ENCODE results near the gene UPK3A. TPM values are rescaled to one million over a fixed set of nuclear protein-coding genes. Genes with fewer than 3 reads are reported as not detected.

The UPK3A gene
- total RNA-seq, 4 donors from 2014 or later, result 0.79 TPM; not detected in 3

DNA sequence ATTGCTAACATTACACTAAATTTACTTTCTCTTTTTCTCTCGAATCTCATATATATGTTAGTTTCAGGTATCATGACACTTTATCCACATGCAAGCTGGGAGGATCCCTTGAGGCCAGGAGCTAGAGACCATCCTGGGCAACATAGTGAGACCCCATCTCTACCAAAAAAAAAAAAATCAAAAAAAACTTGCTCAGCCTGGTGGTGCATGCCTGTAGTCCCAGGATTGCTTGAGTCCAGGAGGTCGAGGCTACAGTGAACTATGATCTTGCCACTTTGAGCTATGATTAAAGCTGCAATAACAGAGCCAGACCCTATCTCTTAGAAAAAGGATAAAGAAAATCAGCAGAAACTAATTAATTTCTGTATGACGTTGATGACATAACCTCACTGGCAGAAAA, 3.7 kb upstream of the UPK3A start:
- in situ Hi-C loops (cut with MboI; ENCODE audit: low pct_ligation_motif_present in 1 of 4, low pct_unique_long_range_greater_than_20kb in 1 of 4, low sequenced_read_pairs in 3 of 4) (no loop called here), intact Hi-C loops (cut with DNase I; ENCODE audit: low total_unique reads) (no loop called here)
- TF ChIP-seq POLR2A (IDR thresholded peaks at IDR 0.05), result no peak
- no peak for TF ChIP-seq EP300 (IDR thresholded peaks at IDR 0.05; ENCODE audit: low read depth)
- TF ChIP-seq, protein P1, sequence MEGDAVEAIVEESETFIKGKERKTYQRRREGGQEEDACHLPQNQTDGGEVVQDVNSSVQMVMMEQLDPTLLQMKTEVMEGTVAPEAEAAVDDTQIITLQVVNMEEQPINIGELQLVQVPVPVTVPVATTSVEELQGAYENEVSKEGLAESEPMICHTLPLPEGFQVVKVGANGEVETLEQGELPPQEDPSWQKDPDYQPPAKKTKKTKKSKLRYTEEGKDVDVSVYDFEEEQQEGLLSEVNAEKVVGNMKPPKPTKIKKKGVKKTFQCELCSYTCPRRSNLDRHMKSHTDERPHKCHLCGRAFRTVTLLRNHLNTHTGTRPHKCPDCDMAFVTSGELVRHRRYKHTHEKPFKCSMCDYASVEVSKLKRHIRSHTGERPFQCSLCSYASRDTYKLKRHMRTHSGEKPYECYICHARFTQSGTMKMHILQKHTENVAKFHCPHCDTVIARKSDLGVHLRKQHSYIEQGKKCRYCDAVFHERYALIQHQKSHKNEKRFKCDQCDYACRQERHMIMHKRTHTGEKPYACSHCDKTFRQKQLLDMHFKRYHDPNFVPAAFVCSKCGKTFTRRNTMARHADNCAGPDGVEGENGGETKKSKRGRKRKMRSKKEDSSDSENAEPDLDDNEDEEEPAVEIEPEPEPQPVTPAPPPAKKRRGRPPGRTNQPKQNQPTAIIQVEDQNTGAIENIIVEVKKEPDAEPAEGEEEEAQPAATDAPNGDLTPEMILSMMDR (IDR thresholded peaks at IDR 0.05), result no peak
- TF ChIP-seq POLR2AphosphoS5 (IDR thresholded peaks at IDR 0.05), result no peak
- no peak overlapping the region for H3K4me3 ChIP-seq
- no peak for DNase-seq
- no peaks in the 10 kb centered on the region for H3K9me3 ChIP-seq
- peaks cover 0 to 30% (median 16%) of the 10 kb centered on the region in 4 donors for H3K4me1 ChIP-seq
- H3K36me3 ChIP-seq, result no peaks in the 10 kb centered on the region
- peak overlapping the region in 1 of 4 donors; percentile 64 for H3K27ac ChIP-seq
- 71 to 74% methylated on average over 2 to 3 of the region's 3 CpGs for WGBS, 2 donors (ENCODE audit: low coverage in 1 of 2)
- H3K27me3 ChIP-seq, result peaks cover 6% of the 10 kb centered on the region

DNA sequence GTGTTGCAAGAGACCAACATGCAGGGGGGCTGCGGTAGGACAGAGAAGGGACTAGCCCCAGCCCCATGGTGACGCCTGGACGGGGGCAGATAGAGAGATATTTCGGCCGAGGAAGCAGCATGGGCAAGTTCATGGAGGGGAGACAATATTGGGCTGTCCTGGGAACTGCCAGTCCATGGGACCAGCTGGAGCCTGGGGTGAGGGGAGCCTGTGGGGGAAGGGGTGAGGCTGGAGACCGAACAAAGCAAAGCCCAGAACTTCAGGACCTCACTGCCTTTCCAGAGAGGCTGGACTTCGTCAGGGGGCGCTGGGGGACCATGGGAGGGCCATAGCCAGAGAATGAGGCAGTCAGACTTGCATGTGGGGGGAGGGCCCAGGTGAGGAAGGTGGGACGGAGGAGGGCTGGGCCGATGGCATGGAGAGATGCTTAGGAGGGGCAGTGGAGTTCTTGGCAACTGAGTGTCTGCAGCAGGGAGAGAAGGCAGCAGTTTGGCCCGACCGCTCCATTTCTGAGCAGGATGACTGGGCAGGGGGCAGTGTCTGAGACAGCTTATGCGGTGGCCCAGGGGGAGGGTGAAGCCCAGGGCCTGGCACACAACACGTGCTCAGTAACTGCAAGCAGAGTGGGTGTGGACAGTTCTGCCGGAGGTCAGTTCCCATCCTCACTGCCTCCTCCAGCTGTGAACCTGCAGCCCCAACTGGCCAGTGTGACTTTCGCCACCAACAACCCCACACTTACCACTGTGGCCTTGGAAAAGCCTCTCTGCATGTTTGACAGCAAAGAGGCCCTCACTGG, 712 bp downstream of the UPK3A start:
- WGBS, 2 donors (ENCODE audit: low coverage in 1 of 2), result 73% methylated on average over 16 of the region's 16 CpGs; no CpG with 5 or more reads in 1 of the 2 donors
- Histone ChIP-seq H3K4me1 (peaks cover 0 to 15% (median 11%) of the 10 kb centered on the region in 4 donors), H3K36me3 (no peaks in the 10 kb centered on the region), H3K4me3 (peak overlapping the region in 2 of 4 donors; percentile 16 to 42), H3K27me3 (peaks cover 6% of the 10 kb centered on the region), H3K27ac (no peak overlapping the region), H3K9me3 (no peaks in the 10 kb centered on the region)
- TF ChIP-seq, protein P1 (IDR thresholded peaks at IDR 0.05), result no peak
- TF ChIP-seq POLR2A (IDR thresholded peaks at IDR 0.05) (no peak), EP300 (IDR thresholded peaks at IDR 0.05; ENCODE audit: low read depth) (no peak), POLR2AphosphoS5 (IDR thresholded peaks at IDR 0.05) (no peak)
- no peak for DNase-seq
- in situ Hi-C loops (cut with MboI; ENCODE audit: low pct_ligation_motif_present in 1 of 4, low pct_unique_long_range_greater_than_20kb in 1 of 4, low sequenced_read_pairs in 3 of 4), result no loop called here
- intact Hi-C loops (cut with DNase I; ENCODE audit: low total_unique reads), result no loop called here

DNA sequence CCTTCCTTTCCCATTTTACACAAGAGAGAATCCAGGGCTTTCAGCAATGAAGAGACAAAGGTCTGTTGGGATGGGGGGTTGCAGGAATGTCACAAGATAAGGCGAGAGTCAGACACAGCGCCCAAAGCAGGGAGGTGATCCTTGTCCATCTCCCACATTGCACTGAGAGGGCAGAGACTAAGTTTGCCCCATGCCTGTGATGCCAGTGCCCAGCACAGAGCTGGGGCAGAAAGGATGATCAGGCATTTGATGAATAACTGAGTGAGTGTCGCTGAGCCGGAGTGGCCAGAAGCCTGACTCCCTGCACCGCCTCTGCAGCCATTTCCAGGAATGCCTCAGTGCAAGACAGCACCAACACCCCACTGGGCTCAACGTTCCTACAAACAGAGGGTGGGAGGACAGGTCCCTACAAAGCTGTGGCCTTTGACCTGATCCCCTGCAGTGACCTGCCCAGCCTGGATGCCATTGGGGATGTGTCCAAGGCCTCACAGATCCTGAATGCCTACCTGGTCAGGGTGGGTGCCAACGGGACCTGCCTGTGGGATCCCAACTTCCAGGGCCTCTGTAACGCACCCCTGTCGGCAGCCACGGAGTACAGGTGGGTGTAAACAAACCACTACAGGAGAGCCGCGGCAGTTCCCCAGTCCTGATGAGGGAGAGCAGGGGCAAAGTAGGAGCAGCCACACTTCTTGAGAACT, 2.3 kb downstream of the UPK3A start:
- H3K36me3 ChIP-seq, result no peaks in the 10 kb centered on the region
- WGBS, 2 donors (ENCODE audit: low coverage in 1 of 2), result 92% methylated on average over 10 of the region's 12 CpGs; no CpG with 5 or more reads in 1 of the 2 donors
- TF ChIP-seq, protein P1 (IDR thresholded peaks at IDR 0.05), result no peak
- intact Hi-C loops (cut with DNase I; ENCODE audit: low total_unique reads) (no loop called here), in situ Hi-C loops (cut with MboI; ENCODE audit: low pct_ligation_motif_present in 1 of 4, low pct_unique_long_range_greater_than_20kb in 1 of 4, low sequenced_read_pairs in 3 of 4) (no loop called here)
- H3K4me1 ChIP-seq, result peaks cover 0 to 15% (median 10%) of the 10 kb centered on the region in 4 donors
- no peak for DNase-seq
- H3K27ac ChIP-seq, result no peak overlapping the region
- H3K4me3 ChIP-seq, result no peak overlapping the region
- H3K27me3 ChIP-seq, result peaks cover 6% of the 10 kb centered on the region
- H3K9me3 ChIP-seq, result no peaks in the 10 kb centered on the region

DNA sequence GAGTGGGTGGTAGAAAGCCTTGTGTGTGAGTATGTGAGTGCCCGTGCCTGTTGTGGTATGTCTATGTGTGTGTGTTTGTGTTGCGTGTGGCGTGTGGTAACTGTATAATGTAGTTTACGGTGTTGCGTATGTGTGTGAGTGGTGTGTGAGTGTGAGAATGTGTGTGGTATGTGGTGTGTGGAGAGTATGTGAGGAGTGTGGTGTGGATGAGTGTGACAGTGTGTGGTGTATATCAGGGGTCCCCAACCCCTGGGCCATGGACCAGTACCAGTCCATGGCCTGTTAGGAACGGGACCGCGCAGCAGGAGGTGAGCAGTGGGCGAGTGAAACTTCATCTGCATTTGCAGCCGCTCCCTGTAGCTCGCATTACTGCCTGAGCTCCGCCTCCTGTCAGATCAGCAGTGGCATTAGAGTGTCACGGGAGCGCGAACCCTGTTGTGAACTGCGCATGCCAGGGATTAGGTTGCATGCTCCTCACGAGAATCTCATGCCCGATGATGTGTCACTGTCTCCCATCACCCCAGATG, 5.7 kb downstream of the UPK3A start:
- peak; percentile 38 for DNase-seq
- no peak overlapping the region for H3K4me3 ChIP-seq
- in situ Hi-C loops (cut with MboI; ENCODE audit: low pct_ligation_motif_present in 1 of 4, low pct_unique_long_range_greater_than_20kb in 1 of 4, low sequenced_read_pairs in 3 of 4) (no loop called here), intact Hi-C loops (cut with DNase I; ENCODE audit: low total_unique reads) (no loop called here)
- 57 to 73% methylated on average over 6 to 18 of the region's 18 CpGs for WGBS, 2 donors (ENCODE audit: low coverage in 1 of 2)
- TF ChIP-seq EP300 (IDR thresholded peaks at IDR 0.05; ENCODE audit: low read depth) (no peak), POLR2A (IDR thresholded peaks at IDR 0.05) (no peak), POLR2AphosphoS5 (IDR thresholded peaks at IDR 0.05) (no peak)
- TF ChIP-seq, protein P1 (IDR thresholded peaks at IDR 0.05), result no peak
- H3K27me3 ChIP-seq, result no peaks in the 10 kb centered on the region
- peaks cover 0 to 7% (median 0%) of the 10 kb centered on the region in 4 donors for H3K4me1 ChIP-seq
- no peaks in the 10 kb centered on the region for H3K36me3 ChIP-seq
- H3K9me3 ChIP-seq, result no peaks in the 10 kb centered on the region
- H3K27ac ChIP-seq, result no peak overlapping the region
